IMR-90 (cell line): ENCODE results near the gene AZU1. TPM values are rescaled to one million over a fixed set of nuclear protein-coding genes. Genes with fewer than 3 reads are reported as not detected.

Experiments
- ATAC-seq: fragments of 200-7000 bp; cut with Tn5 transposase; 2 replicates; pipeline ENCODE4 v1.9.1; 2020; ENCODE audit warnings: low read depth, mild to moderate bottlenecking, moderate library complexity
- BruUV-seq: library from RNA; stranded (reverse); fragments of 400-500 nt; replicated peaks from 2 replicates; lab custom pipeline; 2021; lab: Mats Ljungman, UMichigan
- CTCF ChIA-PET: fragments of 300-600 bp; formaldehyde crosslinking; extraction: SDS; loops from one replicate; lab custom pipeline; 2021; ENCODE audit warnings: antibody characterized with exemption; lab: Yijun Ruan, JAX
- POLR2A ChIA-PET: fragments of 300-600 bp; sonication (Branson Sonifier 250); formaldehyde crosslinking; loops from one replicate; lab custom pipeline; 2022; ENCODE audit warnings: antibody characterized with exemption; ENCODE audit not compliant: unreplicated experiment; lab: Charles Lee
- DNase-seq: peaks from one replicate; pipeline ENCODE4 v3.0.0; 2013
- H2AFZ ChIP-seq: replicated peaks from 2 replicates; pipeline ENCODE3; 2013; ENCODE audit warnings: low read length, mild to moderate bottlenecking; ENCODE audit not compliant: poor library complexity
- H2AK5ac ChIP-seq: 2 replicates; pipeline ENCODE4 v1.6.1; 2013; ENCODE audit warnings: low read depth, low read length, inconsistent platforms
- H2AK9ac ChIP-seq: replicated peaks from 2 replicates; pipeline ENCODE3; 2013; ENCODE audit warnings: mild to moderate bottlenecking, low read depth, low read length, moderate library complexity; ENCODE audit not compliant: poor library complexity
- H2BK120ac ChIP-seq: 2 replicates; pipeline ENCODE4 v1.6.1; 2013; ENCODE audit warnings: low read depth, low read length, inconsistent platforms
- H2BK15ac ChIP-seq: 3 replicates; pipeline ENCODE4 v1.6.1; 2013; ENCODE audit warnings: low read depth, low read length, inconsistent platforms
- H2BK20ac ChIP-seq: 2 replicates; pipeline ENCODE4 v1.6.1; 2013; ENCODE audit warnings: low read depth, mild to moderate bottlenecking, inconsistent platforms, low read length, moderate library complexity
- H2BK5ac ChIP-seq: 2 replicates; pipeline ENCODE4 v1.6.1; 2013; ENCODE audit warnings: mild to moderate bottlenecking, low read depth, low read length, inconsistent platforms; ENCODE audit not compliant: poor library complexity, severe bottlenecking
- H3K14ac ChIP-seq: replicated peaks from 2 replicates; pipeline ENCODE4 v1.6.1; 2013; ENCODE audit warnings: low read depth, low read length, inconsistent platforms
- H3K18ac ChIP-seq: 2 replicates; pipeline ENCODE4 v1.6.1; 2013; ENCODE audit warnings: low read depth, low read length, control low read depth
- H3K23ac ChIP-seq: 2 replicates; pipeline ENCODE4 v1.6.1; 2013; ENCODE audit warnings: low read depth, low read length, inconsistent platforms
- H3K27ac ChIP-seq: 2 replicates; pipeline ENCODE4 v1.5.1; 2013; ENCODE audit warnings: mild to moderate bottlenecking, control low read depth, low read length; ENCODE audit not compliant: insufficient read depth
- H3K27me3 ChIP-seq: 2 replicates; pipeline ENCODE4 v1.6.1; 2013; ENCODE audit warnings: low read length; ENCODE audit not compliant: control insufficient read depth, insufficient read depth
- H3K36me3 ChIP-seq: 2 replicates; pipeline ENCODE4 v1.6.1; 2013; ENCODE audit warnings: low read length, mixed read lengths; ENCODE audit not compliant: control insufficient read depth, insufficient read depth
- H3K4ac ChIP-seq: 2 replicates; pipeline ENCODE4 v1.6.1; 2013; ENCODE audit warnings: low read depth, low read length, inconsistent platforms
- H3K4me1 ChIP-seq: 2 replicates; pipeline ENCODE4 v1.6.1; 2013; ENCODE audit warnings: low read length, mixed read lengths; ENCODE audit not compliant: control insufficient read depth, insufficient read depth
- H3K4me2 ChIP-seq: 2 replicates; pipeline ENCODE4 v1.6.1; 2013; ENCODE audit warnings: low read depth, mild to moderate bottlenecking, control low read depth, low read length, moderate library complexity
- H3K4me3 ChIP-seq: 2 replicates; pipeline ENCODE4 v1.5.1; 2013; ENCODE audit warnings: low read depth, mild to moderate bottlenecking, control low read depth, low read length, moderate library complexity; ENCODE audit not compliant: insufficient read depth
- H3K56ac ChIP-seq: 2 replicates; pipeline ENCODE4 v1.6.1; 2013; ENCODE audit warnings: low read length, inconsistent platforms; ENCODE audit not compliant: insufficient read depth; ENCODE audit errors: extremely low read depth
- H3K79me1 ChIP-seq, 2 experiments: 2 replicates each; pipeline ENCODE4 v1.6.1; 2013; ENCODE audit warnings: low read length in 2 of 2, inconsistent platforms in 1 of 2, low read depth in 1 of 2
- H3K9ac ChIP-seq: 2 replicates; pipeline ENCODE4 v1.6.1; 2013; ENCODE audit warnings: low read depth, low read length, control low read depth
- H3K9me1 ChIP-seq: 2 replicates; pipeline ENCODE4 v1.6.1; 2013; ENCODE audit warnings: low read length, inconsistent platforms; ENCODE audit not compliant: insufficient read depth
- H3K9me3 ChIP-seq: 2 replicates; pipeline ENCODE4 v1.6.1; 2013; ENCODE audit warnings: low read length; ENCODE audit not compliant: control insufficient read depth, insufficient read depth
- H4K20me1 ChIP-seq: 2 replicates; pipeline ENCODE4 v1.6.1; 2013; ENCODE audit warnings: low read length, inconsistent platforms; ENCODE audit not compliant: insufficient read depth
- H4K5ac ChIP-seq: 2 replicates; pipeline ENCODE4 v1.6.1; 2013; ENCODE audit warnings: mild to moderate bottlenecking, low read depth, low read length, control low read depth
- H4K8ac ChIP-seq, 2 experiments: 2 replicates each; pipeline ENCODE4 v1.6.1; 2013; ENCODE audit warnings: low read depth in 2 of 2, low read length in 2 of 2, control low read depth in 1 of 2, inconsistent platforms in 1 of 2
- H4K91ac ChIP-seq: 2 replicates; pipeline ENCODE4 v1.6.1; 2013; ENCODE audit warnings: low read depth, low read length, inconsistent platforms; ENCODE audit not compliant: insufficient read depth
- BHLHE40 ChIP-seq: fragments of 150-350 bp; IDR thresholded peaks from 2 replicates; pipeline ENCODE4 v1.6.1; 2016; ENCODE audit warnings: mild to moderate bottlenecking, low read depth, low read length
- CEBPB ChIP-seq: IDR thresholded peaks from 2 replicates; pipeline ENCODE4 v1.6.1; 2012; ENCODE audit warnings: low read depth, low read length, improper control_type of control experiment
- CHD1 ChIP-seq: IDR thresholded peaks from 2 replicates; pipeline ENCODE4 v1.6.1; 2012; ENCODE audit warnings: low read depth, low read length, improper control_type of control experiment
- FOS ChIP-seq: fragments of 150-350 bp; IDR thresholded peaks from 2 replicates; pipeline ENCODE4 v1.6.1; 2016; ENCODE audit warnings: low read depth, low read length
- MAFK ChIP-seq: IDR thresholded peaks from 2 replicates; pipeline ENCODE4 v1.6.1; 2012; ENCODE audit warnings: low read depth, low read length, improper control_type of control experiment
- MAZ ChIP-seq: IDR thresholded peaks from 2 replicates; pipeline ENCODE4 v1.6.1; 2012; ENCODE audit warnings: low read depth, mild to moderate bottlenecking, low read length, improper control_type of control experiment, moderate library complexity, borderline replicate concordance
- MXI1 ChIP-seq: IDR thresholded peaks from 2 replicates; pipeline ENCODE4 v1.6.1; 2012; ENCODE audit warnings: low read depth, mild to moderate bottlenecking, low read length, moderate library complexity, borderline replicate concordance
- NFE2L2 ChIP-seq: fragments of 150-350 bp; IDR thresholded peaks from 2 replicates; pipeline ENCODE4 v1.6.1; 2016; ENCODE audit warnings: low read depth, mild to moderate bottlenecking, low read length
- POLR2A ChIP-seq: IDR thresholded peaks from 2 replicates; pipeline ENCODE4 v1.6.1; 2012; ENCODE audit warnings: mild to moderate bottlenecking, low read depth, low read length
- RAD21 ChIP-seq: IDR thresholded peaks from 2 replicates; pipeline ENCODE4 v1.6.1; 2012; ENCODE audit warnings: low read length, improper control_type of control experiment
- RCOR1 ChIP-seq: IDR thresholded peaks from 2 replicates; pipeline ENCODE4 v1.6.1; 2012; ENCODE audit warnings: mild to moderate bottlenecking, low read length, improper control_type of control experiment; ENCODE audit not compliant: insufficient replicate concordance
- RFX5 ChIP-seq: IDR thresholded peaks from 2 replicates; pipeline ENCODE4 v1.8.0; 2012; ENCODE audit warnings: low read depth, mild to moderate bottlenecking, low read length, moderate library complexity
- SMC3 ChIP-seq: fragments of 150-350 bp; IDR thresholded peaks from 2 replicates; pipeline ENCODE4 v1.6.1; 2016; ENCODE audit warnings: low read depth, mild to moderate bottlenecking, antibody characterized with exemption, low read length, moderate library complexity
- WGBS, 2 experiments: methylation state at CpG; one replicate each; pipeline versions ENCODE4 v1.1.5 to v1.1.7; 2013; ENCODE audit warnings: missing lambda C conversion rate in 2 of 2; ENCODE audit not compliant: insufficient read length in 1 of 2; ENCODE audit errors: extremely low coverage in 2 of 2; 5-methylcytosine and 5-hydroxymethylcytosine counted together
- dilution Hi-C: fragments of 300-500 bp; cut with HindIII; formaldehyde crosslinking; loops from one replicate; pipeline ENCODE4 v1.14.3; 2018; ENCODE audit warnings: low sequenced_read_pairs; ENCODE audit not compliant: unreplicated experiment
- in situ Hi-C: fragments of 300-500 bp; cut with MboI; formaldehyde crosslinking; loops from 3 replicates; pipeline ENCODE4 v1.14.3; 2019; ENCODE audit warnings: low sequenced_read_pairs, inconsistent platforms, mixed read lengths
- intact Hi-C: fragments of 100-400 bp; cut with micrococcal nuclease; formaldehyde crosslinking; loops from 2 replicates; pipeline ENCODE4 v1.10.0; 2022
- polyA plus RNA-seq, 3 experiments: library from polyadenylated mRNA; depleted of rRNA; stranded (reverse); fragments of >200 nt; gene quantifications; 2 replicates each; pipeline ENCODE4 v1.2.3, GENCODE V29; 2012; ENCODE audit warnings: low replicate concordance in 1 of 3
- total RNA-seq: library from RNA; depleted of rRNA; stranded (reverse); fragments of >200 nt; gene quantifications from 2 replicates; pipeline ENCODE4 v1.2.3, GENCODE V29; 2012
- TF ChIP-seq, protein P1 (sequence below): conservative IDR thresholded peaks from 2 replicates; pipeline ENCODE4 v1.5.1; 2012; ENCODE audit warnings: mild to moderate bottlenecking, low read depth, low read length, improper control_type of control experiment
- TF ChIP-seq, protein P2 (sequence below): fragments of 150-350 bp; IDR thresholded peaks from 2 replicates; pipeline ENCODE4 v1.6.1; 2016; ENCODE audit warnings: low read depth, mild to moderate bottlenecking, low read length, moderate library complexity, borderline replicate concordance
- TF ChIP-seq, protein P3 (sequence below): fragments of 150-350 bp; IDR thresholded peaks from 2 replicates; pipeline ENCODE4 v1.6.1; 2017; ENCODE audit warnings: mild to moderate bottlenecking, antibody characterized with exemption, low read length, low read depth

AZU1 gene
- total and polyA plus RNA-seq, 2 of the 4 experiments (the other 2 are of a cell fraction), result 0.12 TPM; not detected in 1

DNA sequence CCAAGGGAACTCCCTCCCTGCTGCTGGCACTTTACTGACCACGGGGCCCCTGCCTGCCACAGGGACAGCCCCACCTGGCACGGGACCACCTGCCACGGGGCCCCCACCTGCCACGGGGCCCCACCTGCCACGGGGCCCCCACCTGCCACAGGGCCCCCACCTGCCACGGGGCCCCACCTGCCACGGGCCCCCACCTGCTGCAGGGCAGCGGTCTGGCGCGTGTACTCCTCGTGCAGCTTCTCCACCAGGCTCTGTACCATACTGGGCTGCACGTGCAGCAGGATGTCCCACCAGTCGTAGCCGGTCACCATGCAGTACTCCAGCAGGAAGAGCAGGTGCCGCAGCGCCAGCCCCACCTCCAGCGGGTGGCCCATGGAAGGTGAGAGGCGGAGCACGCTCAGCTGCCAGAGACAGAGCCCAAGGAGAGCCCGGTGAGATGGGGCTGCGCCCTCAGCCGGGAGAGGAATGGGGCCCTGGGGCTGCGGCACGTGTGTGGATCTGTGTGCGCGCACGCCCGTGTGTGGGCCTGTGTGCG lies 49.2 kb downstream of the AZU1 start:
- H3K4me1 ChIP-seq, result no peaks in the 10 kb centered on the region
- H3K23ac ChIP-seq, result no peak overlapping the region
- BruUV-seq, result no TSS peak
- H4K91ac ChIP-seq, result no peak overlapping the region
- no peaks in the 10 kb centered on the region for H3K79me1 ChIP-seq
- no peaks in the 10 kb centered on the region for H3K9me3 ChIP-seq
- no peak overlapping the region for H3K4ac ChIP-seq
- no peak overlapping the region for H2BK120ac ChIP-seq
- H2BK5ac ChIP-seq, result no peak overlapping the region
- no peak overlapping the region for H3K9ac ChIP-seq
- no peak overlapping the region for H2AK9ac ChIP-seq
- in situ Hi-C loops (no loop called here), dilution Hi-C loops (no loop called here), intact Hi-C loops (no loop called here)
- DNase-seq (no peak), ATAC-seq (no peak)
- H3K36me3 ChIP-seq, result peaks cover 50% of the 10 kb centered on the region
- no peak overlapping the region for H3K4me3 ChIP-seq
- no peak for TF ChIP-seq MXI1
- no peak for TF ChIP-seq RCOR1
- no peak for TF ChIP-seq SMC3
- TF ChIP-seq FOS, result no peak
- TF ChIP-seq RAD21, result no peak
- TF ChIP-seq, protein P1, sequence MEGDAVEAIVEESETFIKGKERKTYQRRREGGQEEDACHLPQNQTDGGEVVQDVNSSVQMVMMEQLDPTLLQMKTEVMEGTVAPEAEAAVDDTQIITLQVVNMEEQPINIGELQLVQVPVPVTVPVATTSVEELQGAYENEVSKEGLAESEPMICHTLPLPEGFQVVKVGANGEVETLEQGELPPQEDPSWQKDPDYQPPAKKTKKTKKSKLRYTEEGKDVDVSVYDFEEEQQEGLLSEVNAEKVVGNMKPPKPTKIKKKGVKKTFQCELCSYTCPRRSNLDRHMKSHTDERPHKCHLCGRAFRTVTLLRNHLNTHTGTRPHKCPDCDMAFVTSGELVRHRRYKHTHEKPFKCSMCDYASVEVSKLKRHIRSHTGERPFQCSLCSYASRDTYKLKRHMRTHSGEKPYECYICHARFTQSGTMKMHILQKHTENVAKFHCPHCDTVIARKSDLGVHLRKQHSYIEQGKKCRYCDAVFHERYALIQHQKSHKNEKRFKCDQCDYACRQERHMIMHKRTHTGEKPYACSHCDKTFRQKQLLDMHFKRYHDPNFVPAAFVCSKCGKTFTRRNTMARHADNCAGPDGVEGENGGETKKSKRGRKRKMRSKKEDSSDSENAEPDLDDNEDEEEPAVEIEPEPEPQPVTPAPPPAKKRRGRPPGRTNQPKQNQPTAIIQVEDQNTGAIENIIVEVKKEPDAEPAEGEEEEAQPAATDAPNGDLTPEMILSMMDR, result no peak
- TF ChIP-seq CHD1, result no peak
- TF ChIP-seq, protein P2, sequence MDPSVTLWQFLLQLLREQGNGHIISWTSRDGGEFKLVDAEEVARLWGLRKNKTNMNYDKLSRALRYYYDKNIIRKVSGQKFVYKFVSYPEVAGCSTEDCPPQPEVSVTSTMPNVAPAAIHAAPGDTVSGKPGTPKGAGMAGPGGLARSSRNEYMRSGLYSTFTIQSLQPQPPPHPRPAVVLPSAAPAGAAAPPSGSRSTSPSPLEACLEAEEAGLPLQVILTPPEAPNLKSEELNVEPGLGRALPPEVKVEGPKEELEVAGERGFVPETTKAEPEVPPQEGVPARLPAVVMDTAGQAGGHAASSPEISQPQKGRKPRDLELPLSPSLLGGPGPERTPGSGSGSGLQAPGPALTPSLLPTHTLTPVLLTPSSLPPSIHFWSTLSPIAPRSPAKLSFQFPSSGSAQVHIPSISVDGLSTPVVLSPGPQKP, result no peak
- no peak for TF ChIP-seq MAZ
- TF ChIP-seq, protein P3, sequence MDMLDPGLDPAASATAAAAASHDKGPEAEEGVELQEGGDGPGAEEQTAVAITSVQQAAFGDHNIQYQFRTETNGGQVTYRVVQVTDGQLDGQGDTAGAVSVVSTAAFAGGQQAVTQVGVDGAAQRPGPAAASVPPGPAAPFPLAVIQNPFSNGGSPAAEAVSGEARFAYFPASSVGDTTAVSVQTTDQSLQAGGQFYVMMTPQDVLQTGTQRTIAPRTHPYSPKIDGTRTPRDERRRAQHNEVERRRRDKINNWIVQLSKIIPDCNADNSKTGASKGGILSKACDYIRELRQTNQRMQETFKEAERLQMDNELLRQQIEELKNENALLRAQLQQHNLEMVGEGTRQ, result no peak
- no peak for TF ChIP-seq MAFK
- TF ChIP-seq CEBPB, result no peak
- TF ChIP-seq BHLHE40, result no peak
- TF ChIP-seq NFE2L2, result no peak
- no peak for TF ChIP-seq RFX5
- no peak for TF ChIP-seq POLR2A
- H3K27me3 ChIP-seq, result no peaks in the 10 kb centered on the region
- ChIA-PET POLR2A (no interaction called here), CTCF (no interaction called here)
- WGBS, 2 experiments, result 93% methylated on average over 22 of the region's 29 CpGs; no CpG with 5 or more reads in 1 of the 2 experiments
- no peak overlapping the region for H3K14ac ChIP-seq
- no peak overlapping the region for H3K56ac ChIP-seq
- no peak overlapping the region for H4K8ac ChIP-seq
- no peak overlapping the region for H2AFZ ChIP-seq
- no peak overlapping the region for H4K5ac ChIP-seq
- peaks cover 11% of the 10 kb centered on the region for H4K20me1 ChIP-seq
- no peak overlapping the region for H2BK15ac ChIP-seq
- no peak overlapping the region for H2BK20ac ChIP-seq
- H3K27ac ChIP-seq, result no peak overlapping the region
- H3K18ac ChIP-seq, result no peak overlapping the region
- no peak overlapping the region for H2AK5ac ChIP-seq
- H3K4me2 ChIP-seq, result no peak overlapping the region
- no peaks in the 10 kb centered on the region for H3K9me1 ChIP-seq
